HG03280 (cell line): ENCODE data around the gene OR6M1.

Source experiments
- ATAC-seq: cut with Tn5 transposase; IDR thresholded peaks from one replicate; pipeline ENCODE4 v1.9.1; 2021; ENCODE audit warnings: mild to moderate bottlenecking, moderate library complexity; ENCODE audit not compliant: unreplicated experiment

The OR6M1 gene

GRCh38 chr11:123806249-123806648 is at the start of gene OR6M1:
OR6M1 (minus strand) TSS chr11:123806349; CDS start chr11:123806349, 0 bp downstream.
- no peak for ATAC-seq

DNA sequence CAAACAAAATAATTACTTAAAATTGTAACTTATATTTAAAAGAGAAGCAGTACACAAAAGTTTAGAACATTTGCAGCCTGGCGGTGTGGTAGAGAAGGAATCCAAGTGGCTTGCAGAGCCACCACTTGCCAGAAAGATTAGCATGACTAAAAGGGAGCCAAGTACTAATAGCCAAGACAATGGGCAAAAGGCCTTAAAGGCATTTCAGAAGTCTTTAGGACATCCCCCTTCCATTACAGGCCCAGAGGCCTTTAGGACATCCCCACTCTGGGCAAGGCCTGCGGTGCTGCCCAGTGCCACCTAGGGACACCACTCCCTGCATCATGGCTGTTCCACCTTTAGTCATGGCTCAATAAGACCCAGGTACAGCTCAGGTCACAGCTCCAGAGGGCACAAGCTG is 46.9 kb upstream of the OR6M1 start:
- no peak for ATAC-seq

GRCh38 chr11:123852321-123852720 is 46.2 kb upstream of the OR6M1 start:
- no peak for ATAC-seq

DNA sequence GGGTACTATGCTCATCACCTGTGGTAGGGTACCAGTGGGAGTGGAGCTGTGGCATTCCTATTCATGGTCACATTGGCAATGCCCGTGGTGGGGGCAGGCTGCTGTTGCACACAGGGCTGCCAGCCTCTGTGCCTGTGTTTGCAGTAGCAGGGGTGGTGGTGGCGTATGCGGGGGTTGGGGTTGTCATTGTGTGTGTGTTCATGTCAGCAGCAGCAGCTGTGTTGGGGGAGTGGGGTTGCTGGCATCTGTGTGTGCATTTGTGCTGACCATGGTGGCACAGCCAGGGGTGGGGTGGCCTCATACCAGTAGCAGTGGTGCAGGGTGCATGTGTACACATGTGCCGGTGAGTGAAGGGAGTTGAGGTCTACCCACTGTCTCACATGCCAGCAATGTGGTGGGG is 45.0 kb upstream of the OR6M1 start:
- no peak for ATAC-seq

GRCh38 chr11:123841174-123841573 is 35.0 kb upstream of the OR6M1 start:
- no peak for ATAC-seq

DNA sequence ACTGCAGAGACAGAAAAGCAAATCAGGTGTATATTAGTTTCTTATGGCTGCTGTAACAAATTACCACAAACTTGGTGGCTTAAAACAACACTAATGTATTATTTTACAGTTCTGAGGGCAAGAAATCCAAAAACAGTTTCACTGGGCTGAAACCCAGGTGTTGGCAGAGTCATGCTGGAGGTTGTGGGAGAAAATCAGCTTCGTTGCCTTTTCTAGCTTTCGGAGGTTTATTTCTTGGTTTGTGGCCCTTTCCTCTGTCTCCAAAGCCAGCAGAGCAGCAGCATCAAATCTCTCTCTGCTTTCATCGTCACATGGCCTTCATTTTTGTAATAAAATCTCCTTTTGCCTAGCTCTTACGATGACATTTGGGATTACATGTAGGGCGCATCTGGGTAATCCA is 33.0 kb upstream of the OR6M1 start:
- no peak for ATAC-seq

GRCh38 chr11:123838659-123839058 is 32.5 kb upstream of the OR6M1 start:
- no peak for ATAC-seq

DNA sequence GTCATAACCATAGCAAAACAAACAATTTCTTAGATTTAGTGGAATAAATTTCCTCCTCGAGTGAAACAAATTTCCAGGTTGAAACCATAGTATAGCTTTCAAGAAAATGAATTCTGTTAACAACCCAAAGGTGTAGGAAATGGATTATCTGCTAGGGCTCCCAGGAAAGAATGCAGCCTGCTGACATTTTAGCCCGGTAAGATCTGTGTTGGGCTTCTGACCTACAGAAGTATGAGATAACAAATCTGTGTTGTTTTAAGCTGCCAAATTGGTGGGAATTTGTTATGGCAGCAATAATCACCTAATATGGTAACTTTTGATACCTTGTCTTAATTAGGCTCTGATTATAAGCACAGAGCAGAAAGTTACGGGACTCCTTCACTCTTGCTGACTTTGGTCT is 32.0 kb upstream of the OR6M1 start:
- ATAC-seq, result no peak

GRCh38 chr11:123833095-123833494 is 26.9 kb upstream of the OR6M1 start:
- no peak for ATAC-seq

- ATAC-seq, result no peak
Measured at GRCh38 chr11:123829745-123830144, 23.6 kb upstream of the OR6M1 start.

- no peak for ATAC-seq
Measured at GRCh38 chr11:123822599-123822998, 16.4 kb upstream of the OR6M1 start.

GRCh38 chr11:123822032-123822431 is 15.9 kb upstream of the OR6M1 start:
- ATAC-seq, result no peak

- ATAC-seq, result no peak
Measured at GRCh38 chr11:123815122-123815521, 9.0 kb upstream of the OR6M1 start.

DNA sequence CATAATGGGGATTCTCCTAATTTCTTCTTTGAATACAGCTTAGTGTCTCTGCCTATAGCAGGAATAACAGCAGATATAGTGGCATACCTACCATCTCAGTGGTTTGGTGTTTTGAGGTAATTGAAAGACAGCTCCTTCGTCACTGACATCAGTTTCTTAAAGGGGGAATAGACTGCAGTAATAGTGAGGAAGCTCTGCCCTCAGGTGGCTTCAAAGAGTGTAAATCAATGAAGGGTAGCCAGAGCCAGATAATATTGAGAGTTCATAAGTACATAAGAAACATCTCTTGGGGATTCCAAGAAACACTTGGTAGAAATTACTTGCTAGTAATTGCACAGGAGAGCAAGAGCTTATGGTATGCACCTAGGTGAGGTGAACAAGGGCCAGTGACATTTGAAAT is 4.4 kb downstream of the OR6M1 start:
- no peak for ATAC-seq

DNA sequence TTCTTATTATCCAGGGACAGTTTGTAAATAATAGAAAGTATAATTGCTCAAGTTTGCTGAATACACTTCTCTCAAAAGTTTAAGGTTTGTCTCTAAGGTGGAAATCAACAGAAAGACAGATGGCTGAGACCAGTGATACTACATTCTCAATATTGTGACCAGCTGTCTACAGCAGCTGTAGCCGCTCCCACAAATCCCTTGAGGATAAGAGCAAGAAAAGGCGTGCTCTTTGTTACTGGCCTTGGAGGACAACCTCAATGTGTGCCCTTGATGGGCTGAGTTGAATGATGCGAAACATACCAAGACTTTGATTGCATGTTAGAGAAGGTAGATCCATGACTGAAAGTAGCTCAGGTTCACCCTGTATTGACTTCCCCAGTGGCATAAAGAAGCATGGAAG is 6.1 kb downstream of the OR6M1 start:
- ATAC-seq, result no peak

DNA sequence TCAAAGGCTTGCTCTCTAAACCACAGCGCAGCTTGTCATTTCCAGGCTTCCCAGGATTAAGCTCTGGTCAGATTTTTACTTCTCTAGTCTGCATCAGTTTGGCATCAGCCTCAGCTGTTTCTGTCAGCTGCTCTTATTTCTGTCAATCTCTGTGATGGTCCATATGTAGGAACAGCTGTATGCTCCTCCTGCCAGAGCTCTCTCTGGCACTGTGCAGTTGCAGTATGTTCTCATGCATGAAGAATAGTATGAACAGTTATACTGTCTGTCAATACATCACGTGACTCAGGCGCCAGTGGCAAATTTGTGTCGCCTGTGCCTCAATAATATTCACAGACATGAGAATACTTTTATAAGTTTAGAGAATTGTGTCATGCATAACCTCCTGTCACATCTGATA is 6.7 kb downstream of the OR6M1 start:
- no peak for ATAC-seq

GRCh38 chr11:123798513-123799252 is 7.5 kb downstream of the OR6M1 start:
- no peak for ATAC-seq

DNA sequence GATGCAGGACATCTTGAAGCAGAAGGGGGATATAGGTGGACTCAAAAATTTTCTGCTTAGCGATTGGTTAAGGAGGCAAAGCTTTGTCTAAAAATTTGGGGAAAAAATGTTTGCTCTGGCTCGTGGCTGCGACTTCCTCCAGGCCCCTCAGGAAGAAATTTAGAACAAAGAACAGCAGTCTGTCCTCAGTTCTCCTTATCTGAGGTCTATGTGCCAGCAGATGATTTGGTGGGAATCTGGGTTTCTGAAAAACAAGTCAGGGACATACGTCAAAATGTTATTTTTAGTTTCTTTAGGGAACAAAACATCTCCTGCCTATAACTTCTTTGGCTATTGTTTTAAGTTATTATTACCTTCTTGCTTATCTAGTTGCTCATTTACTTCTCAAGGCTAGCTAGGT is 8.1 kb downstream of the OR6M1 start:
- no peak for ATAC-seq

GRCh38 chr11:123797541-123797940 is 8.6 kb downstream of the OR6M1 start:
- ATAC-seq, result no peak

DNA sequence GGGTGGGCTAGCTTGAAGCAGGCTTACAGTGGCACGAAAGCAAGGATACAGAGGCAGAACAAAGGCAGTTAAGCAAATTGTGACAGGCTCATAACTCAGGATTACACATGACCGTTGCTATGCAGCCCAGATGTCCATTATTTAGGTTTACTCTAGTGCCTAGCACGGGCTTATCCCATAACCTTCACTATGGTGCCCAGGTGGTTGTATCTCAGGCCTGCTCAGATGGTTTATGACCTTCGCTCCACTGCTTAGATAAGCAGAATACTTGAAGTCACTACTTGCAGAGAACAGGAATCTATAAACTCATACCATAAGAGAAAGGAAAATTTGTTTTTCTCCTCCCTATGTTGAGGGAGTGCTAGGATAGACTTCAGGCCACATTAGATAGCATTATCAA is 9.0 kb downstream of the OR6M1 start:
- ATAC-seq, result no peak

GRCh38 chr11:123796226-123796625 is 9.9 kb downstream of the OR6M1 start:
- no peak for ATAC-seq

DNA sequence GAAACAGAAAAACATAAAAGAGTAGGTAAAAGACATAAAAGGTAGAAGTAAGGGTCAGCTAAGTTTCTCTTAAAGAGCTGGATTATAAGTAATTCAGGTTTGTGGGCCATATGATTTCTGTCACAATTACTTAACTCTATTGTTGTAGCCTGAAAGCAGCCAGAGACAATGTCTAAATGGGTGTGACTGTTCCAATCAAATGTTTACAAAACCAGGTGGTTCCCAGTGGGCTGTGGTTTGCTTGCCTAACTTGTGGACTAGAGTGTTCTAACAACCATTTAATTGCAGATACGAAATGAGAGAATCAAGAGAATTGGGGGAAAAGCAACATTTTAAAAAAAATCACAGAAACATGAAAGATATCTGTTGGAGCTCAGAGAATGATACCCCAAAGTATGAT is 22.6 kb downstream of the OR6M1 start:
- no peak for ATAC-seq

DNA sequence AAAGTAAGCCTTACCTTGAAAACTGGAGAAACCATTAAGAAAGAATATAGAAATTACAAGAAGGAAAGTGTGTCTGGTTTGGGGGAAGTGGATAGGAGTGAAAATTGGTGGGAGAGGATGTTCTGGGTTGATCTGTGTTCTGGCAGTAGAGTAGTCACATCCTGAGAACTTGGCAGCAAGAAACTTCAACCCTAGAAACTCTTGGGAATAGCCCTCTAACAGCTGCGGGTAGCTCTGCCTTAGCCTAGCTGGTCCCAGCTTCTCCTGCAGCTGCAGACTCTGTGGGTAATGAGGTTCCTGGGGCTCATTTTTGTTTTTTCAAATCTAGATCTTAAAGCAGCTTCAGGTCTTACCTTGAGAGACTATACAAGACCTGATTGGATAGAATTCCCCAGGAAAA is 27.6 kb downstream of the OR6M1 start:
- ATAC-seq, result no peak
